ENCODE results near the gene ATG16L1.
A peak's percentile ranks its signal among the peaks of the same experiment; 100 is the strongest.

ATG16L1 gene

DNA sequence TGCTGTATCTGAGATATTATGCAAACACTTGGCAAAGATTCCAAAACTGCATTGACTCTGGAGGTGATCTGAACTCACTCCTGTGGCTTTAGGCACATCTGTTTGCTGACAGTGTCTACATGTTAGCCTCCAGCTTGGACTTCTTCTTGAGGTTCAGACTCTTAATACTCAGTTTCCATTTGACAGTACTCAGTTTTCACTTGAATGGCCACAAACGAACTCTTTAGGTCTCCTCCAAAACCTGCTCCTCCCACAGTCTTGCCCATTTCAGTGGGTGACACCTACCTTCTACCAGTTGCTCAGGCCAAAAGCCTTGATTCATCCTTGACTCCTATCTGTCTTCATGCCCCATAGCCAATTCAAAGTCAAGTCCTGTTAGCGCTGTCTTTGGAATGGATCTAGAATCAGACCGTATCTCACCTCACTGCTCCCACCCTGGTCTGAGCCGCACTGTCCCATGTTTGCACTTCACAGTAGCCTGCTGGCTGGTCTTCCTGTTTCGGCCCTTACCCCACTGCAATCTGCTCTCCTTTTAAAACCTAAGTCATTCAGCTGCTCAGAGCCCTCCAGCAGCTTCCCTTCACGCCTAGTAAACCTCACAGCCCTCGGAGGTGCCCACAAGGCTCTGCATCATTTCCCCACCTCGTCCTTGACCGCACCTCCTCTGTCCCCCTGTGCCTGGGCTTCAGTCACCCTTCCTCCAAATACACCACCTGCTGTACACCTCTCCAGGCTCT, 10.5 kb downstream of the ATG16L1 start:
- DNase-seq: no peak

- DNase-seq: no peak
Measured at GRCh38 chr2:233262562-233262961, 11.1 kb downstream of the ATG16L1 start.

GRCh38 chr2:233263045-233263570, 11.6 kb downstream of the ATG16L1 start:
- no peak for DNase-seq

DNA sequence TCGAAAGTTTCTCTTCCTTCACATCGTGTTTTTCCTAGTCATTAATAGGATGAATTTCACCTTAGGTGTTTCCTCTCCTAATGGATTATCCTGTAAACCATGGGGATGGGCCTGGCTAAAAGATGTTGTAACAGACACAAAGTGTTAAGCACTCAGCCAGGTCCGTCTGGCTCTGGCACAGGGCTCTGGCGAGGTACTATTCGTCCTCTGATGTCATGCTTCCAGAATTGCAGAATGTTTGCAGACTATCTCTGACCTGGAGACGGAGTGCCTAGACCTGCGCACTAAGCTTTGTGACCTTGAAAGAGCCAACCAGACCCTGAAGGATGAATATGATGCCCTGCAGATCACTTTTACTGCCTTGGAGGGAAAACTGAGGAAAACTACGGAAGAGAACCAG, 13.2 kb downstream of the ATG16L1 start:
- no peak for DNase-seq

DNA sequence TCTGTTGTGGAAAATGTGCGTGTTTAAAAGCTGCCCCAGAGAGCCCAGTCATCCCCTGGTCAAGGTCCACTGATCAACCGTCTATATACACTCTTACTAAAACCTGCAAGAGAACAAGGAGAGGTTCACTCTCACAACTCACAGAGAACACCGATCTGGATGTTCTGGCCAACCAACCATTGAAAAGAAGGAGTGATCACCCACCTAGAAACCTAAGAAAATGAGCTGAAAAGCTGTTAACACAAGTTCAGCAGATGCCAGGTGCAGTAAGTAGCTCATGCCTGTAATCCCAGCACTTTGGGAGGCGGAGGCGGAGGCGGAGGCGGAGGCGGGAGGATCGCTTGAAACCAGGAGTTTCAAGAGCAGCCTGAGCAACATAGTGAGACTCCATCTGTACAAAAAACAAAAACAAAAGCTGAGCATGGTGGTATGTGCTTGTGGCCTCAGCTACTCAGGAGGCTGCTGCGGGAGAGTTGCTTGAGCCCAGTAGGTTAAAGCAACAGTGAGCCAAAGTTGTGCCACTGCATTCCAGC, 14.5 kb downstream of the ATG16L1 start:
- DNase-seq: no peak

DNA sequence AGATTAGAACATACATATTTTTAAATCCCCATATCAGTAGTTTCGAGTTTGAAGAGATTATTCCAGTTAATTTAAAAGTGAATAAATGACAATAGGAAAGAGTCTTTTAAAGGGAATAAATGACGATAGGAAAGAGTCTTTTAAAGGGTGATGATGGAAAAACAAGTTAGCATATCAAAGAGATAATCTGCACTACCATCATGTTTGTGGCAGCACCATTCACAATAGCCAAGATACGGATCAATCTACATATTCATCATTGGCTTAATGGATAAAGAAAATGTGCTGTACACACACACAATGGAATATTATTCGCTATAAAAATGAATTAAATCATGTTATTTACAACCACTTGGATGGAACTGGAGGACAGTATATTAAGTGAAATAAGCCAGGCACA, 15.0 kb downstream of the ATG16L1 start:
- no peak for DNase-seq

GRCh38 chr2:233267516-233268245, 16.2 kb downstream of the ATG16L1 start:
- peak; percentile 84 to 90 for DNase-seq

DNA sequence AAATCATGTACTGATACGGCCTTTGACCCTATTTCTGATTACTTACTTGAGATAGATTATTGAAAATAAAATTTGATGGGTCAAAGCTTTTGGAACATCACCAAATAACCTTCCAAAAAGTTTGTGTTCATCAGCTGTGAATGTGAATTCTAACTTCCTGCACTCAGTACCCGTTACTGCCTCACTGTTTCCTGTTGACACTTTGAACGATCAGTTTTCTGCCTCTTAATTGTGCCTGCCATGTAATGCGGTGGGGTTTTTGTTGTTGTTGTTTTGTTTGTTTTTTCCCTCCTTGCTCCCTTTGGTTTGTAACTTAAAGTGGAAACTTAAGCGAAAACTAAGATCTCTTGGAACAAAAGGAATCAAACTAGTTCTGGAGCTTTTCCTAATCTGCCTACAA, 18.9 kb downstream of the ATG16L1 start:
- DNase-seq: peak in 1 of 2 donors; percentile 61

GRCh38 chr2:233270951-233271350, 19.5 kb downstream of the ATG16L1 start:
- DNase-seq: no peak

DNA sequence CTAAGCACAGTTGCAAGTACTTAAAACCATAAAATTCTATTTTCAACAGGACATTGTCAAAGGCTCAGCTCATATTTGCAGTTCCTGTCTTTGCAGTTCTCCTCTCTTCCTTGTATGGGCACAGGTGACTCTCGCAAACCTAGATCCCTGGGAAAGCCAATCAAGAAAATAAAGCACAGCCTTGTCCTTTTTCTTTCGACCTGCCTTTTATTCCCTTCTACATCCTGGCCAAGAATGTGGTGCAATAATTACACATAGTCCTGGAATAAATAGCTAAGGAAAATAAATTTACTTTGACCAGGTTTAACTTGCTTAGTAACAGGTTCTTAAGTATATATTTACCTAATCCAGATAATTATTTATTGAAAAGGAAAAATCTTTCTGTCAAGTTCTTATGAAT, 20.2 kb downstream of the ATG16L1 start:
- DNase-seq: no peak

DNA sequence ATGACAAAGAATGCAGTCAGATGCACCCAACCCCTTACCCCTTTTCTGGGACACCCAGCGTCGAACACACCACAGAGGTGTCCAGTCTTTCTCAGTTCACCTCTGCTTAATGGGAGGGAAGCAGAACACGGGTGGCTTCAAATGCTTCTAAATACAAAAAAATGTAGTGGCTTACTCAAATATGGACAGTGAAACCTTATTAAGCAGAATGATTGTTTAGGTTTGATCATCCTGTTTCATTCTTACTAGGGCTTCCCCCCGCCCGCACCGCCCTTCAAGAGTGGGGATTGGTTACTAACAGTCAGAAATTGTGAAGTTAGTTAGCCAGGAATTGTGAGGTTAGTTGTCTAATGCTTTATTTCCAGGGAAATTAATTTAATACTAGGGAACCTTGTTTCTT, 21.6 kb downstream of the ATG16L1 start:
- no peak for DNase-seq

DNA sequence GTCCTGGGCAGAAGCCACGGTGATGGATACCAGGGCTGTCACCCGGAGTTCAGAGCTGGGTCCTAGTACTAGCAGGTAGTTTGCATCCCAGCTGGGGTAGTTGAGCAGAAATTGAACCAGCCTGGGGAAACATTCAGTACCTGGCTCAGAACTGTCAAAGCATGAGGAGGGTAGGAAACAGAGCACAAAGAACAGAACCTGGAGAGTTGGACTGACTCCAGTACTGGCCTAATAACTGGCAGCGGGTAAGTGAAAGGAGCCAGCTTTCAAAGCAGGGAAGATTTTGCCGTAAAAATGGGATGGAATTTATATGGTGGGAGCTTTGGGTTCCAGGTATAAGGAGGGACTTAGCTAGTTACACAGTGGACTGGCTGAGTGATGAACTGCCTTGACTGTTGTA, 23.8 kb downstream of the ATG16L1 start:
- no peak for DNase-seq

- no peak for DNase-seq
Measured at GRCh38 chr2:233278921-233279320, 27.4 kb downstream of the ATG16L1 start.

- DNase-seq: no peak
Measured at GRCh38 chr2:233280114-233280693, 28.7 kb downstream of the ATG16L1 start.

GRCh38 chr2:233281553-233281952, 30.1 kb downstream of the ATG16L1 start:
- DNase-seq: no peak

GRCh38 chr2:233281992-233282603, 30.6 kb downstream of the ATG16L1 start:
- no peak for DNase-seq

GRCh38 chr2:233285921-233286320, 34.4 kb downstream of the ATG16L1 start:
- no peak for DNase-seq

DNA sequence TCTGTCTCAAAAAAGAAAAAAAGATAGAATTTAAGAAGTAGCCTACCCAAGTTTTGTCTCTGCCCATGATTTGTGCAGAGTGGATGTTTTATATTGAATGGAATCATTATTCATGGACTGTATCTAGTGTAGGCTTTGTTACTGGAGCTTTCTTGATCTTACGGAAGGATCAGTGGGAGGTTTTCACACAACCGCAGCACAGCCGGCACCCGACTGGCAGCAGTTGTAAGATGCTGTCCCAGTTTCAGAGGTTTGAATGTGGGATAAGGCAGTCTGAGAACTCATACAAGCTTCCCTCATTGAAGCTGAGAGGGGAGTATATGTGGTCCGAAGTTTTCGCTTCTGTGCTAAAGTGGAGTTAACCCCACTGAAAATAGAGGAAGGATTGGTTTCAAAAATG, 36.4 kb downstream of the ATG16L1 start:
- DNase-seq: no peak

GRCh38 chr2:233288663-233289062, 37.2 kb downstream of the ATG16L1 start:
- DNase-seq: no peak

GRCh38 chr2:233289648-233290047, 38.2 kb downstream of the ATG16L1 start:
- DNase-seq: no peak

DNA sequence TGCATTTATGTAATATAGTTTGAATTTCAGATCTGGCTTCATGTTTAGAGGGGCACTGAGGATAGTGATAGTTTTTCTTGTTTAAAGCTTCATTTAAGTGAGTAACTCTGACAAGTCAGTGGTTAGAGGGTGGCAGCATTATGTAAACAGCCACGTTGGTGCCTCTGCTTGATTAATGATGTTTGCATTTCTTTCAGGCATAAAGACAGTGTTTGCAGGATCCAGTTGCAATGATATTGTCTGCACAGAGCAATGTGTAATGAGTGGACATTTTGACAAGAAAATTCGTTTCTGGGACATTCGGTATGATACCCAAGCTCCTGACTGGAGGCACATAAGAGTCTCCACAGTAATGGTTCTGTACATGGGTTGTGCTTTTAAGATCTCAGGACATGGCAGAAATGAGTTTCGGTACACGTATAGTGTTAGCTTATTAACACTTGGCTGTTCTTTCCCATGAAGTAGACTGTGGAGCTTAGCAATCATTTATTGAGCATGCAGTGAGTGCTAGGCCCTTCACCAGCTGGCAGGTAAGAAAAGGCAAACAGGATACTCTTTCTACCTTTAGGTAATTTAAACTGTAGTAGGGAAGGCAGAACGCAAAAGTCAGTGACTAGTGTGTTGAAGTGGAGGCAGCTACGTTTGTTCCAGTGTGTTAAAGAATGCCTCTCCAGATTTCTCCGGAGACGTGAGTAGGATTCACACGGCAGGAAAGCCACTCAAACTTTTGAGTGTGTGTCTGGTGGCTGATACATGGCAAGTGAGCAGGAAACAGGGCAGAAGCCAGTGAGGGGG, 38.8 kb downstream of the ATG16L1 start:
- DNase-seq: no peak

GRCh38 chr2:233295891-233296290, 44.4 kb downstream of the ATG16L1 start:
- no peak for DNase-seq

All from CD4-positive, alpha-beta T cell treated with Interferon alpha-2 for 1 hour (primary cell).